Smooth muscle cell (in vitro differentiated cells): ENCODE results near the gene ARHGEF17. TPM values are rescaled to one million over a fixed set of nuclear protein-coding genes. Genes with fewer than 3 reads are reported as not detected.

Source experiments
- DNase-seq: peaks from one replicate; lab custom pipeline; 2025; ENCODE audit not compliant: unreplicated experiment; lab: John Stamatoyannopoulos, UW
- H2AFZ ChIP-seq: fragments of 200-600 bp; sonication (generic); 2 replicates; pipeline ENCODE4 v1.6.0; 2016; ENCODE audit warnings: antibody characterized with exemption, low read depth, mild to moderate bottlenecking
- H3F3A ChIP-seq: fragments of 200-600 bp; sonication (generic); 2 replicates; pipeline ENCODE4 v1.6.0; 2017; ENCODE audit warnings: antibody characterized with exemption, low read depth
- H3K27ac ChIP-seq: fragments of 200-600 bp; sonication (generic); 2 replicates; pipeline ENCODE4 v1.5.1; 2016; ENCODE audit warnings: low read depth, mild to moderate bottlenecking
- H3K27me3 ChIP-seq: fragments of 200-600 bp; sonication (generic); 2 replicates; pipeline ENCODE4 v1.6.1; 2016; ENCODE audit warnings: low read depth, mild to moderate bottlenecking
- H3K36me3 ChIP-seq: fragments of 200-600 bp; sonication (generic); 2 replicates; pipeline ENCODE4 v1.5.1; 2016; ENCODE audit warnings: low read depth
- H3K4me1 ChIP-seq: fragments of 200-600 bp; sonication (generic); 2 replicates; pipeline ENCODE4 v1.5.1; 2016; ENCODE audit warnings: low read depth
- H3K4me2 ChIP-seq: fragments of 200-600 bp; sonication (generic); 2 replicates; pipeline ENCODE4 v1.6.0; 2016; ENCODE audit warnings: mild to moderate bottlenecking
- H3K4me3 ChIP-seq: fragments of 200-600 bp; sonication (generic); 2 replicates; pipeline ENCODE4 v1.5.1; 2016; ENCODE audit warnings: mild to moderate bottlenecking
- H3K79me2 ChIP-seq: fragments of 200-600 bp; sonication (generic); 2 replicates; pipeline ENCODE4 v1.6.0; 2016; ENCODE audit warnings: low read depth, mild to moderate bottlenecking
- H3K9ac ChIP-seq: fragments of 200-600 bp; sonication (generic); 2 replicates; pipeline ENCODE4 v1.6.0; 2016; ENCODE audit warnings: low read depth
- H3K9me3 ChIP-seq: fragments of 200-600 bp; sonication (generic); replicated peaks from 2 replicates; pipeline ENCODE4 v1.5.1; 2016; ENCODE audit warnings: low read depth
- H4K20me1 ChIP-seq: fragments of 200-600 bp; sonication (generic); 2 replicates; pipeline ENCODE4 v1.6.0; 2016; ENCODE audit warnings: low read depth
- CTCF ChIP-seq: fragments of 200-600 bp; sonication (generic); IDR thresholded peaks from 2 replicates; pipeline ENCODE4 v1.5.1; 2017; ENCODE audit warnings: borderline replicate concordance, mild to moderate bottlenecking, antibody characterized with exemption; ENCODE audit not compliant: insufficient read depth, poor library complexity, severe bottlenecking
- WGBS: methylation state at CpG from one replicate; pipeline ENCODE4 v1.1.7; 2016; ENCODE audit warnings: low lambda C conversion rate; 5-methylcytosine and 5-hydroxymethylcytosine counted together
- polyA plus RNA-seq: library from polyadenylated mRNA; unstranded; fragments of >200 nt; fragmentation: Nextera tagmentation; extraction: Ambion mirVana; gene quantifications from 2 replicates; pipeline ENCODE4 v1.2.1, GENCODE V29; 2016
- total RNA-seq: library from RNA; depleted of rRNA; stranded (reverse); fragments of >200 nt; gene quantifications from 2 replicates; pipeline ENCODE4 v1.2.3, GENCODE V29; 2014

The ARHGEF17 gene
- total and polyA plus RNA-seq, 2 experiments from 2014 or later, result 18.0 to 27.8 TPM

GRCh38 chr11:73392108-73393010 lies 84.3 kb downstream of the ARHGEF17 start:
- Histone ChIP-seq H3K4me3 (no peak overlapping the region), H3K27me3 (no peaks in the 10 kb centered on the region), H3K4me2 (no peak overlapping the region), H3K4me1 (no peaks in the 10 kb centered on the region), H3F3A (no peaks in the 10 kb centered on the region), H3K79me2 (no peaks in the 10 kb centered on the region), H3K9me3 (no peaks in the 10 kb centered on the region), H3K9ac (no peak overlapping the region), H2AFZ (no peak overlapping the region), H3K27ac (no peak overlapping the region), H4K20me1 (peaks cover 52% of the 10 kb centered on the region), H3K36me3 (no peaks in the 10 kb centered on the region)
- DNase-seq, result no peak
- no peak for TF ChIP-seq CTCF
- WGBS, result 96% methylated on average over 30 of the region's 31 CpGs

- Histone ChIP-seq H3K4me2 (no peak overlapping the region), H3K4me3 (no peak overlapping the region), H4K20me1 (peaks cover 46% of the 10 kb centered on the region), H2AFZ (no peak overlapping the region), H3K9me3 (no peaks in the 10 kb centered on the region), H3K4me1 (no peaks in the 10 kb centered on the region), H3K27me3 (no peaks in the 10 kb centered on the region), H3K9ac (no peak overlapping the region), H3K27ac (no peak overlapping the region), H3F3A (no peaks in the 10 kb centered on the region), H3K36me3 (no peaks in the 10 kb centered on the region), H3K79me2 (no peaks in the 10 kb centered on the region)
- TF ChIP-seq CTCF, result no peak
- 71% methylated on average over 7 of the region's 7 CpGs for WGBS
- no peak for DNase-seq
Measured at GRCh38 chr11:73393011-73393380, 84.9 kb downstream of the ARHGEF17 start.

- no peaks in the 10 kb centered on the region for H3K79me2 ChIP-seq
- no peak overlapping the region for H3K9ac ChIP-seq
- peak; percentile 68 for TF ChIP-seq CTCF
Measured at GRCh38 chr11:73393479-73394415, 85.7 kb downstream of the ARHGEF17 start.

More at GRCh38 chr11:73393479-73394415, 85.7 kb downstream of the ARHGEF17 start:
- Histone ChIP-seq H3K27ac (no peak overlapping the region), H3K4me1 (no peaks in the 10 kb centered on the region), H3K4me3 (no peak overlapping the region), H4K20me1 (peaks cover 38% of the 10 kb centered on the region), H3K9me3 (no peaks in the 10 kb centered on the region), H3K36me3 (no peaks in the 10 kb centered on the region), H2AFZ (no peak overlapping the region), H3K27me3 (no peaks in the 10 kb centered on the region), H3K4me2 (no peak overlapping the region), H3F3A (no peaks in the 10 kb centered on the region)
- no peak for DNase-seq
- WGBS, result 65% methylated on average over 14 of the region's 16 CpGs
